Activated CD4-positive, alpha-beta memory T cell treated with anti-CD3 and anti-CD28 coated beads for 36 hours (primary cell): ENCODE data around the gene NMT2. TPM values are rescaled to one million over a fixed set of nuclear protein-coding genes. Genes with fewer than 3 reads are reported as not detected.
"Not testable (repeated sequence)": the region's sequence is repeated elsewhere in the genome, so short reads cannot be mapped to it uniquely, and the experiment has no call there.

Experiments used
- CTCF ChIA-PET: fragments of 350-600 bp; sonication (Branson Sonifier 250); formaldehyde crosslinking; loops from one replicate; lab custom pipeline; 2021; ENCODE audit warnings: antibody characterized with exemption, inconsistent platforms; lab: Charles Lee
- POLR2A ChIA-PET: fragments of 350-600 bp; sonication (Branson Sonifier 250); formaldehyde crosslinking; loops from one replicate; lab custom pipeline; 2021; ENCODE audit warnings: antibody characterized with exemption; lab: Charles Lee
- DNase-seq: peaks from one replicate; pipeline ENCODE4 v3.0.0-alpha.2; 2020
- H3K27ac Mint-ChIP-seq: one replicate; pipeline ENCODE4 v1.8.0; 2021; ENCODE audit warnings: mixed read lengths
- H3K27me3 Mint-ChIP-seq: one replicate; pipeline ENCODE4 v1.8.0; 2021; ENCODE audit warnings: mixed read lengths
- H3K36me3 Mint-ChIP-seq: one replicate; pipeline ENCODE4 v1.8.0; 2021; ENCODE audit warnings: mixed read lengths
- H3K4me1 Mint-ChIP-seq: one replicate; pipeline ENCODE4 v1.8.0; 2021; ENCODE audit warnings: low read depth, mixed read lengths
- H3K4me3 Mint-ChIP-seq: one replicate; pipeline ENCODE4 v1.8.0; 2021; ENCODE audit warnings: mild to moderate bottlenecking, mixed read lengths
- H3K9me3 Mint-ChIP-seq: one replicate; pipeline ENCODE4 v1.8.0; 2021; ENCODE audit warnings: mixed read lengths
- intact Hi-C: fragments of 100-400 bp; cut with micrococcal nuclease; formaldehyde crosslinking; loops from one replicate; pipeline ENCODE4 v1.15.1; 2023
- total RNA-seq, 2 experiments: library from RNA; stranded (reverse); gene quantifications; one replicate each; pipeline ENCODE4 v1.2.3, GENCODE V29; 2021

Gene NMT2
- 10 to 100 TPM; 21.8 to 22.1 TPM for total RNA-seq

GRCh38 chr10:15168291-15168785, at the start of gene NMT2:
TSS of gene NMT2 (minus strand) at chr10:15168693. CDS start at chr10:15168612, 81 bp downstream.
- Mint-ChIP-seq H3K27ac (peak within 1 kb of the TSS; percentile 90), H3K9me3 (no peaks in the 10 kb centered on the region), H3K27me3 (no peaks in the 10 kb centered on the region), H3K4me3 (peak within 1 kb of the TSS; percentile 93), H3K36me3 (peaks cover 2% of the 10 kb centered on the region), H3K4me1 (peaks cover 52% of the 10 kb centered on the region)
- no peak for DNase-seq
- intact Hi-C loops, result loop anchor here (1.0 to 10.0 kb wide), 7 partner anchors 202 to 1649 kb away; partner anchors contain the start of genes FAM171A1, MEIG1, PTER and RSU1
- ChIA-PET CTCF (interaction anchor here (1.0 to 1.8 kb wide), 8 partner anchors 16 to 63 kb away, joined by 3 to 18 read pairs (median 4); no protein-coding TSS in a partner anchor), POLR2A (interaction anchor here (0.9 to 3.0 kb wide), 2 partner anchors 45 to 290 kb away, joined by 3 to 30 read pairs; partner anchors contain the start of gene SUV39H2)

GRCh38 chr10:15216700-15217099, 48.2 kb upstream of the NMT2 start:
- intact Hi-C loops, result no loop called here
- ChIA-PET POLR2A (no interaction called here), CTCF (no interaction called here)
- Mint-ChIP-seq H3K27ac (no peak overlapping the region), H3K4me3 (no peak overlapping the region), H3K4me1 (peaks cover 2% of the 10 kb centered on the region), H3K27me3 (no peaks in the 10 kb centered on the region), H3K9me3 (no peaks in the 10 kb centered on the region), H3K36me3 (peaks cover 5% of the 10 kb centered on the region)
- DNase-seq, result no peak

- DNase-seq, result no peak
- no peaks in the 10 kb centered on the region for H3K27me3 Mint-ChIP-seq
- H3K36me3 Mint-ChIP-seq, result peaks cover 5% of the 10 kb centered on the region
- no peaks in the 10 kb centered on the region for H3K9me3 Mint-ChIP-seq
- no peak overlapping the region for H3K4me3 Mint-ChIP-seq
- peaks cover 23% of the 10 kb centered on the region for H3K4me1 Mint-ChIP-seq
- POLR2A ChIA-PET, result no interaction called here
- intact Hi-C loops, result no loop called here
- H3K27ac Mint-ChIP-seq, result no peak overlapping the region
- CTCF ChIA-PET, result interaction anchor here (0.7 to 2.2 kb wide), 2 partner anchors 45 to 116 kb away, joined by 3 to 6 read pairs; partner anchors contain the start of gene NMT2
Observed at GRCh38 chr10:15214237-15214636, 45.7 kb upstream of the NMT2 start.

- H3K4me1 Mint-ChIP-seq, result peaks cover 29% of the 10 kb centered on the region
- H3K4me3 Mint-ChIP-seq, result no peak overlapping the region
- H3K27ac Mint-ChIP-seq, result no peak overlapping the region
- POLR2A ChIA-PET, result no interaction called here
- no peaks in the 10 kb centered on the region for H3K9me3 Mint-ChIP-seq
- DNase-seq, result no peak
- H3K36me3 Mint-ChIP-seq, result peaks cover 5% of the 10 kb centered on the region
- intact Hi-C loops, result no loop called here
- CTCF ChIA-PET, result interaction anchor here (2.2 kb wide), 1 partner anchor 44 kb away, joined by 6 read pairs; the partner anchor contains the start of gene NMT2
- no peaks in the 10 kb centered on the region for H3K27me3 Mint-ChIP-seq
Observed at GRCh38 chr10:15213461-15213861, 45.0 kb upstream of the NMT2 start.

- Mint-ChIP-seq H3K36me3 (peaks cover 5% of the 10 kb centered on the region), H3K27ac (no peak overlapping the region), H3K4me3 (no peak overlapping the region), H3K9me3 (no peaks in the 10 kb centered on the region), H3K4me1 (peaks cover 46% of the 10 kb centered on the region), H3K27me3 (no peaks in the 10 kb centered on the region)
- peak; percentile 22 for DNase-seq
- ChIA-PET POLR2A (interaction anchor here (0.6 to 1.2 kb wide), 2 partner anchors 29 to 70 kb away, joined by 3 to 4 read pairs; no protein-coding TSS in a partner anchor), CTCF (interaction anchor here (0.5 to 1.4 kb wide), 5 partner anchors 38 to 185 kb away, joined by 3 to 6 read pairs (median 4); partner anchors contain the start of gene NMT2)
- intact Hi-C loops, result loop anchor here (2.0 kb wide), 1 partner anchor 33 kb away; no protein-coding TSS in a partner anchor
Observed at GRCh38 chr10:15211464-15211979, 43.0 kb upstream of the NMT2 start.

- ChIA-PET CTCF (interaction anchor here (0.8 to 1.4 kb wide), 4 partner anchors 28 to 42 kb away, joined by 3 to 6 read pairs (median 4); partner anchors contain the start of gene NMT2), POLR2A (no interaction called here)
Observed at GRCh38 chr10:15210521-15210920, 42.0 kb upstream of the NMT2 start.

GRCh38 chr10:15209827-15210509, 41.5 kb upstream of the NMT2 start:
- peak; percentile 86 for DNase-seq
- H3K4me3 Mint-ChIP-seq, result no peak overlapping the region
- H3K27me3 Mint-ChIP-seq, result no peaks in the 10 kb centered on the region
- H3K4me1 Mint-ChIP-seq, result peaks cover 49% of the 10 kb centered on the region
- no peaks in the 10 kb centered on the region for H3K9me3 Mint-ChIP-seq
- ChIA-PET CTCF (interaction anchor here (0.7 to 1.4 kb wide), 5 partner anchors 25 to 162 kb away, joined by 3 to 5 read pairs (median 3); partner anchors contain the start of gene FAM171A1), POLR2A (no interaction called here)
- peaks cover 5% of the 10 kb centered on the region for H3K36me3 Mint-ChIP-seq
- no peak overlapping the region for H3K27ac Mint-ChIP-seq
- intact Hi-C loops, result loop anchor here (1.0 to 2.0 kb wide), 6 partner anchors 13 to 161 kb away; partner anchors contain the start of gene FAM171A1

More at GRCh38 chr10:15210521-15210920, 42.0 kb upstream of the NMT2 start:
- H3K27ac Mint-ChIP-seq, result no peak overlapping the region
- no peaks in the 10 kb centered on the region for H3K27me3 Mint-ChIP-seq
- H3K9me3 Mint-ChIP-seq, result no peaks in the 10 kb centered on the region
- H3K36me3 Mint-ChIP-seq, result peaks cover 5% of the 10 kb centered on the region
- peaks cover 49% of the 10 kb centered on the region for H3K4me1 Mint-ChIP-seq
- DNase-seq, result no peak
- intact Hi-C loops, result loop anchor here (2.0 kb wide), 1 partner anchor 34 kb away; no protein-coding TSS in a partner anchor
- no peak overlapping the region for H3K4me3 Mint-ChIP-seq

GRCh38 chr10:15208221-15208620, 39.7 kb upstream of the NMT2 start:
- CTCF ChIA-PET, result interaction anchor here (1.0 to 1.3 kb wide), 2 partner anchors 10 to 39 kb away, joined by 3 read pairs; no protein-coding TSS in a partner anchor
- POLR2A ChIA-PET, result interaction anchor here (0.9 to 1.4 kb wide), 2 partner anchors 39 to 41 kb away, joined by 3 read pairs; no protein-coding TSS in a partner anchor
- no peaks in the 10 kb centered on the region for H3K9me3 Mint-ChIP-seq
- no peaks in the 10 kb centered on the region for H3K27me3 Mint-ChIP-seq
- peak overlapping the region; percentile 91 for H3K27ac Mint-ChIP-seq
- peak overlapping the region; percentile 83 for H3K4me3 Mint-ChIP-seq
- peaks cover 52% of the 10 kb centered on the region for H3K4me1 Mint-ChIP-seq
- peaks cover under 1% of the 10 kb centered on the region for H3K36me3 Mint-ChIP-seq
- DNase-seq, result no peak
- intact Hi-C loops, result loop anchor here (2.0 kb wide), 1 partner anchor 19 kb away; no protein-coding TSS in a partner anchor

- H3K27ac Mint-ChIP-seq, intact Hi-C loops, DNase-seq, H3K27me3 Mint-ChIP-seq, H3K9me3 Mint-ChIP-seq, H3K36me3 Mint-ChIP-seq, H3K4me3 Mint-ChIP-seq: not testable (repeated sequence)
- ChIA-PET CTCF (interaction anchor here (1.0 to 1.3 kb wide), 2 partner anchors 10 to 38 kb away, joined by 3 read pairs; no protein-coding TSS in a partner anchor), POLR2A (interaction anchor here (1.4 kb wide), 1 partner anchor 40 kb away, joined by 3 read pairs; no protein-coding TSS in a partner anchor)
- H3K4me1 Mint-ChIP-seq, result peaks cover 60% of the 10 kb centered on the region
Observed at GRCh38 chr10:15207410-15207809, 38.9 kb upstream of the NMT2 start.

GRCh38 chr10:15202639-15203038, 34.1 kb upstream of the NMT2 start:
- intact Hi-C loops, result no loop called here
- Mint-ChIP-seq H3K9me3 (no peaks in the 10 kb centered on the region), H3K27ac (no peak overlapping the region), H3K4me3 (no peak overlapping the region), H3K27me3 (no peaks in the 10 kb centered on the region), H3K36me3 (no peaks in the 10 kb centered on the region), H3K4me1 (peaks cover 41% of the 10 kb centered on the region)
- DNase-seq, result no peak
- ChIA-PET POLR2A (no interaction called here), CTCF (no interaction called here)

- H3K27ac Mint-ChIP-seq, H3K36me3 Mint-ChIP-seq, H3K4me3 Mint-ChIP-seq, H3K9me3 Mint-ChIP-seq, intact Hi-C loops, DNase-seq, POLR2A ChIA-PET, H3K27me3 Mint-ChIP-seq, CTCF ChIA-PET: not testable (repeated sequence)
- H3K4me1 Mint-ChIP-seq, result peaks cover 41% of the 10 kb centered on the region
Observed at GRCh38 chr10:15202301-15202621, 33.8 kb upstream of the NMT2 start.
